SK-N-SH (cell line): ENCODE results near the gene DDI1. TPM values are rescaled to one million over a fixed set of nuclear protein-coding genes. Genes with fewer than 3 reads are reported as not detected.

ENCODE experiments used
- CTCF ChIA-PET: fragments of 300-600, 350-600 bp; formaldehyde crosslinking; extraction: SDS; loops from one replicate; lab custom pipeline; 2021; lab: Yijun Ruan, JAX
- POLR2A ChIA-PET: fragments of 350-600 bp; sonication (Branson Sonifier 250); formaldehyde crosslinking; extraction: SDS; loops from one replicate; lab custom pipeline; 2020; ENCODE audit warnings: antibody characterized with exemption, inconsistent platforms; lab: Yijun Ruan, JAX
- DNase-seq: peaks from one replicate; pipeline ENCODE4 v3.0.0; 2012
- H2AFZ ChIP-seq: fragments of 200-600 bp; sonication (generic); 2 replicates; pipeline ENCODE4 v1.8.1; 2016; ENCODE audit warnings: antibody characterized with exemption, mild to moderate bottlenecking, low read depth
- H3F3A ChIP-seq: fragments of 200-600 bp; sonication (generic); replicated peaks from 2 replicates; pipeline ENCODE3; 2016; ENCODE audit warnings: antibody characterized with exemption, mild to moderate bottlenecking; ENCODE audit not compliant: insufficient read depth
- H3K27ac ChIP-seq, 2 experiments: fragments of 200-500 bp in 1 of 2; fragments of 200-600 bp in 1 of 2; sonication (Bioruptor generic) in 1 of 2; sonication (generic), shearing (Covaris generic) in 1 of 2; 2 replicates each; pipeline versions ENCODE4 v1.5.1 to v1.6.1; 2014 to 2016; ENCODE audit warnings: low read depth in 2 of 2, inconsistent platforms in 1 of 2, low read length in 1 of 2, mild to moderate bottlenecking in 1 of 2, mixed read lengths in 1 of 2
- H3K27me3 ChIP-seq: fragments of 200-600 bp; sonication (generic), shearing (Covaris generic); 2 replicates; pipeline ENCODE4 v1.6.1; 2016; ENCODE audit warnings: mixed run types; ENCODE audit not compliant: insufficient read depth
- H3K36me3 ChIP-seq, 2 experiments: fragments of 200-500 bp in 1 of 2; fragments of 200-600 bp in 1 of 2; sonication (Bioruptor generic) in 1 of 2; sonication (generic) in 1 of 2; replicated peaks in 1 of 2; 2 replicates each; pipeline versions ENCODE3 to v1.5.1; 2014 to 2016; ENCODE audit warnings: low read length in 1 of 2, mild to moderate bottlenecking in 1 of 2; ENCODE audit not compliant: insufficient read depth in 2 of 2, control insufficient read depth in 1 of 2
- H3K4me1 ChIP-seq, 2 experiments: fragments of 200-500 bp in 1 of 2; fragments of 200-600 bp in 1 of 2; sonication (Bioruptor generic) in 1 of 2; sonication (generic), shearing (Covaris generic) in 1 of 2; 2 replicates each; pipeline versions ENCODE4 v1.5.1 to v1.6.1; 2014 to 2016; ENCODE audit warnings: low read depth in 1 of 2, low read length in 1 of 2, mixed run types in 1 of 2; ENCODE audit not compliant: insufficient read depth in 2 of 2, control insufficient read depth in 1 of 2
- H3K4me2 ChIP-seq: fragments of 200-600 bp; sonication (generic), shearing (Covaris generic); 2 replicates; pipeline ENCODE4 v1.6.1; 2017; ENCODE audit warnings: mixed run types
- H3K4me3 ChIP-seq, 2 experiments: fragments of 200-500 bp in 1 of 2; fragments of 200-600 bp in 1 of 2; sonication (Bioruptor generic) in 1 of 2; sonication (generic), shearing (Covaris generic) in 1 of 2; 2 replicates each; pipeline versions ENCODE4 v1.5.1 to v1.8.1; 2014 to 2016; ENCODE audit warnings: low read depth in 2 of 2, inconsistent platforms in 1 of 2, low read length in 1 of 2, mild to moderate bottlenecking in 1 of 2, mixed read lengths in 1 of 2, moderate library complexity in 1 of 2
- H3K79me2 ChIP-seq: fragments of 200-600 bp; sonication (generic); 2 replicates; pipeline ENCODE4 v1.8.1; 2017; ENCODE audit warnings: mild to moderate bottlenecking; ENCODE audit not compliant: insufficient read depth
- H3K9ac ChIP-seq: fragments of 200-600 bp; sonication (generic); 2 replicates; pipeline ENCODE4 v1.6.1; 2017; ENCODE audit warnings: mixed run types
- H3K9me2 ChIP-seq: fragments of 200-600 bp; sonication (generic); 2 replicates; pipeline ENCODE4 v1.6.1; 2017; ENCODE audit warnings: mixed run types
- H3K9me3 ChIP-seq: fragments of 200-600 bp; sonication (generic); 2 replicates; pipeline ENCODE4 v1.6.1; 2017; ENCODE audit warnings: mixed run types, mild to moderate bottlenecking, moderate library complexity
- H4K20me1 ChIP-seq: fragments of 200-600 bp; sonication (generic); 2 replicates; pipeline ENCODE4 v1.6.1; 2017; ENCODE audit warnings: mild to moderate bottlenecking, mixed run types; ENCODE audit not compliant: insufficient read depth
- CHD2 ChIP-seq: fragments of 150-350 bp; IDR thresholded peaks from 2 replicates; pipeline ENCODE4 v1.6.1; 2018; ENCODE audit warnings: low read length; ENCODE audit not compliant: partially characterized antibody
- CTCF ChIP-seq: fragments of 200-600 bp; sonication (generic); IDR thresholded peaks from 2 replicates; pipeline ENCODE4 v1.6.1; 2017; ENCODE audit warnings: antibody characterized with exemption, mild to moderate bottlenecking, moderate library complexity
- ELF1 ChIP-seq: IDR thresholded peaks from 2 replicates; pipeline ENCODE4 v1.4.0; 2012
- GATA2 ChIP-seq: sonication (generic); formaldehyde crosslinking; IDR thresholded peaks from 2 replicates; pipeline ENCODE4 v1.5.0; 2020; ENCODE audit warnings: mild to moderate bottlenecking, missing genetic modification reagents
- MAX ChIP-seq: IDR thresholded peaks from 2 replicates; pipeline ENCODE4 v1.4.0; 2012; ENCODE audit warnings: low read depth
- MEF2A ChIP-seq: IDR thresholded peaks from 2 replicates; pipeline ENCODE4 v1.4.0; 2012; ENCODE audit warnings: low read depth, borderline replicate concordance
- NFIC ChIP-seq: IDR thresholded peaks from 2 replicates; pipeline ENCODE4 v1.4.0; 2012; ENCODE audit warnings: borderline replicate concordance
- NRF1 ChIP-seq: IDR thresholded peaks from 2 replicates; pipeline ENCODE4 v1.6.1; 2012; ENCODE audit warnings: low read depth, mild to moderate bottlenecking, low read length
- POLR2AphosphoS5 ChIP-seq: IDR thresholded peaks from 2 replicates; pipeline ENCODE4 v1.6.1; 2012; ENCODE audit warnings: low read depth, low read length
- RAD21 ChIP-seq: IDR thresholded peaks from 2 replicates; pipeline ENCODE4 v1.6.1; 2012; ENCODE audit warnings: mild to moderate bottlenecking, low read length
- RCOR1 ChIP-seq: fragments of 150-350 bp; IDR thresholded peaks from 2 replicates; pipeline ENCODE4 v1.6.1; 2017; ENCODE audit warnings: antibody characterized with exemption, low read length
- REST ChIP-seq: IDR thresholded peaks from 2 replicates; pipeline ENCODE4 v1.6.1; 2012; ENCODE audit warnings: mild to moderate bottlenecking, low read depth, low read length, moderate library complexity
- RXRA ChIP-seq: IDR thresholded peaks from 2 replicates; pipeline ENCODE4 v1.4.0; 2012; ENCODE audit warnings: low read depth, mild to moderate bottlenecking, borderline replicate concordance
- SIN3A ChIP-seq: IDR thresholded peaks from 2 replicates; pipeline ENCODE4 v1.6.1; 2012; ENCODE audit warnings: low read depth, mild to moderate bottlenecking, low read length, moderate library complexity, borderline replicate concordance
- SMC3 ChIP-seq: IDR thresholded peaks from 2 replicates; pipeline ENCODE4 v1.6.1; 2012; ENCODE audit warnings: low read depth, low read length, improper control_type of control experiment
- TAF1 ChIP-seq: IDR thresholded peaks from 2 replicates; pipeline ENCODE4 v1.6.1; 2012; ENCODE audit warnings: low read depth, mild to moderate bottlenecking, low read length, moderate library complexity, borderline replicate concordance
- TEAD4 ChIP-seq: IDR thresholded peaks from 2 replicates; pipeline ENCODE4 v1.4.0; 2012; ENCODE audit warnings: mild to moderate bottlenecking, borderline replicate concordance; ENCODE audit not compliant: insufficient read depth
- USF1 ChIP-seq: IDR thresholded peaks from 2 replicates; pipeline ENCODE4 v1.4.0; 2012; ENCODE audit warnings: low read depth, borderline replicate concordance
- YY1 ChIP-seq: IDR thresholded peaks from 2 replicates; pipeline ENCODE4 v1.4.0; 2012; ENCODE audit warnings: low read depth, mild to moderate bottlenecking
- ZBTB33 ChIP-seq: IDR thresholded peaks from 2 replicates; pipeline ENCODE4 v1.4.0; 2012; ENCODE audit warnings: low read depth, borderline replicate concordance
- polyA plus RNA-seq, 3 experiments: library from polyadenylated mRNA; depleted of rRNA; stranded (reverse); fragments of >200 nt; gene quantifications; 2 replicates each; pipeline ENCODE4 v1.2.3, GENCODE V29; 2012

The DDI1 gene
- polyA plus RNA-seq, 1 of the 3 experiments (the other 2 are of a cell fraction), result not detected

- TF ChIP-seq ZBTB33, result no peak
These were observed 37.7 kb downstream of the DDI1 start (continued) for GRCh38 chr11:104073950-104074705.

- no peaks in the 10 kb centered on the region for H3K9me2 ChIP-seq
- H3F3A ChIP-seq, result no peaks in the 10 kb centered on the region
- TF ChIP-seq MAX, result no peak
- no peak for TF ChIP-seq TEAD4
- TF ChIP-seq ELF1, result no peak
- TF ChIP-seq POLR2AphosphoS5, result no peak
- no peak for TF ChIP-seq MEF2A
- TF ChIP-seq REST, result no peak
- TF ChIP-seq ZBTB33, result no peak
- no peak for TF ChIP-seq SIN3A
- no peak for TF ChIP-seq CHD2
- no peak for TF ChIP-seq RXRA
- no peak for TF ChIP-seq SMC3
- TF ChIP-seq RCOR1, result no peak
- TF ChIP-seq NFIC, result no peak
- no peak for TF ChIP-seq TAF1
- no peak for TF ChIP-seq CTCF
- no peak for TF ChIP-seq GATA2 (CRISPR knock-in tag)
- no peak for TF ChIP-seq RAD21
- no peak for TF ChIP-seq YY1
- no peak for TF ChIP-seq NRF1
- TF ChIP-seq USF1, result no peak
- ChIA-PET CTCF (no interaction called here), POLR2A (no interaction called here)
- no peaks in the 10 kb centered on the region for H3K36me3 ChIP-seq
- no peaks in the 10 kb centered on the region for H3K79me2 ChIP-seq
- H3K9me3 ChIP-seq, result no peaks in the 10 kb centered on the region
- H3K27me3 ChIP-seq, result no peaks in the 10 kb centered on the region
- no peak overlapping the region for H3K4me3 ChIP-seq
- no peak for DNase-seq
- H3K4me1 ChIP-seq, result no peaks in the 10 kb centered on the region
- no peak overlapping the region for H3K27ac ChIP-seq
- no peak overlapping the region for H3K9ac ChIP-seq
- no peak overlapping the region for H3K4me2 ChIP-seq
- H4K20me1 ChIP-seq, result no peaks in the 10 kb centered on the region
- H2AFZ ChIP-seq, result no peak overlapping the region
These were observed 38.7 kb downstream of the DDI1 start for GRCh38 chr11:104075091-104075490.
